HFFc6 (cell line): ENCODE measurements around the gene ATP2C2. TPM values are rescaled to one million over a fixed set of nuclear protein-coding genes. Genes with fewer than 3 reads are reported as not detected.

Experiments used
- DNase-seq: peaks from one replicate; pipeline ENCODE4 v3.0.0-alpha.2; 2018
- H3K27ac Mint-ChIP-seq: 2 replicates; pipeline ENCODE4 v1.8.0; 2020; ENCODE audit warnings: mild to moderate bottlenecking, mixed read lengths
- H3K27me3 Mint-ChIP-seq: 2 replicates; pipeline ENCODE4 v1.8.0; 2021; ENCODE audit warnings: mild to moderate bottlenecking, moderate library complexity, mixed read lengths; ENCODE audit not compliant: insufficient read depth
- H3K36me3 Mint-ChIP-seq: 2 replicates; pipeline ENCODE4 v1.8.0; 2021; ENCODE audit warnings: low read depth, mixed read lengths
- H3K4me1 Mint-ChIP-seq: 2 replicates; pipeline ENCODE4 v1.8.0; 2020; ENCODE audit warnings: low read depth, mixed read lengths
- H3K4me3 Mint-ChIP-seq: 2 replicates; pipeline ENCODE4 v1.8.0; 2020; ENCODE audit warnings: mild to moderate bottlenecking, moderate library complexity, mixed read lengths
- H3K9me3 Mint-ChIP-seq: 2 replicates; pipeline ENCODE4 v1.8.0; 2020; ENCODE audit warnings: mild to moderate bottlenecking, mixed read lengths
- total RNA-seq, 6 experiments: library from RNA; stranded (reverse); fragmentation: NEBNext Ultra II Directional; extraction: Animal tissue kit (Norgen Biotek cat#: 25700); gene quantifications; 2 replicates in 1 of 6; 3 replicates in 5 of 6; pipeline ENCODE4 v1.2.3, GENCODE V29; 2021
- TF ChIP-seq, protein P1 (sequence below): fragments of 200-600 bp; sonication (generic); IDR thresholded peaks from 2 replicates; pipeline ENCODE4 v1.5.0; 2021; ENCODE audit warnings: antibody characterized with exemption, mild to moderate bottlenecking

The ATP2C2 gene
- total RNA-seq, 6 experiments from 2014 or later, result not detected

DNA sequence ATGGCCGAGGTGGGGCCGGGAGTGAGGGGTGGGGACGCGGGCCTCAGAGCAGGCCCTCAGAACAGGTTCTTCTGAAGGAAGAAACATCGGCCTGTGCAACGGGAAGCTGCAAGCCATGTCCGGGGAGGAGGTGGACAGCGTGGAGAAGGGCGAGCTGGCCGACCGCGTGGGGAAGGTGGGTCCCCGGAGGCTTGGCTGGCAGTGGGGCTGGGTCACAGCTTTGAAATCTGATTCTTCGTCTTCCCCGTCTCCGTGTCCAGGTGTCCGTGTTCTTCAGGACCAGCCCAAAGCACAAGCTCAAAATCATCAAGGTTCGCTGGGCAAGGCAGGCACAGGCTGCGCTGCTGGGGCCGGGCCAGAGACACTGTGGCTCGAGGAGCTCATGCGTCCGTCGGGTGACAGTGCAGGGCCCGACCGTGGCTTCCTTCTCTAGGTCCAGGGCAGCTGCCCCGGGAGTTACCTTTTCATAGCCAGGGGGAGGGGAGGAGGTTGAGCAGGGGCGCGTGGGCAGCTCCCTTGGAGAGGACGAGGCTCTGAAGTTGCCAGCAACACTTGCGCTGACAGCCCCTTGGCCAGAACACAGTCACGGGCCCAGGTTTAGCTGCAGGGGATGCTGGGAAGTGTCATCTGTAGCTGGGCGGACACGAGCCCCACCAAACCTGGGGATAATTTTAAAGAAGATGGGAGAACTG, 84.9 kb downstream of the ATP2C2 start:
- H3K4me1 Mint-ChIP-seq, result no peaks in the 10 kb centered on the region
- TF ChIP-seq, protein P1, sequence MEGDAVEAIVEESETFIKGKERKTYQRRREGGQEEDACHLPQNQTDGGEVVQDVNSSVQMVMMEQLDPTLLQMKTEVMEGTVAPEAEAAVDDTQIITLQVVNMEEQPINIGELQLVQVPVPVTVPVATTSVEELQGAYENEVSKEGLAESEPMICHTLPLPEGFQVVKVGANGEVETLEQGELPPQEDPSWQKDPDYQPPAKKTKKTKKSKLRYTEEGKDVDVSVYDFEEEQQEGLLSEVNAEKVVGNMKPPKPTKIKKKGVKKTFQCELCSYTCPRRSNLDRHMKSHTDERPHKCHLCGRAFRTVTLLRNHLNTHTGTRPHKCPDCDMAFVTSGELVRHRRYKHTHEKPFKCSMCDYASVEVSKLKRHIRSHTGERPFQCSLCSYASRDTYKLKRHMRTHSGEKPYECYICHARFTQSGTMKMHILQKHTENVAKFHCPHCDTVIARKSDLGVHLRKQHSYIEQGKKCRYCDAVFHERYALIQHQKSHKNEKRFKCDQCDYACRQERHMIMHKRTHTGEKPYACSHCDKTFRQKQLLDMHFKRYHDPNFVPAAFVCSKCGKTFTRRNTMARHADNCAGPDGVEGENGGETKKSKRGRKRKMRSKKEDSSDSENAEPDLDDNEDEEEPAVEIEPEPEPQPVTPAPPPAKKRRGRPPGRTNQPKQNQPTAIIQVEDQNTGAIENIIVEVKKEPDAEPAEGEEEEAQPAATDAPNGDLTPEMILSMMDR, result no peak
- no peaks in the 10 kb centered on the region for H3K9me3 Mint-ChIP-seq
- H3K36me3 Mint-ChIP-seq, result no peaks in the 10 kb centered on the region
- H3K27me3 Mint-ChIP-seq, result peaks cover 8% of the 10 kb centered on the region
- no peak overlapping the region; the same call in 1 of the 2 replicates for H3K27ac Mint-ChIP-seq
- H3K4me3 Mint-ChIP-seq, result no peak overlapping the region
- no peak for DNase-seq

DNA sequence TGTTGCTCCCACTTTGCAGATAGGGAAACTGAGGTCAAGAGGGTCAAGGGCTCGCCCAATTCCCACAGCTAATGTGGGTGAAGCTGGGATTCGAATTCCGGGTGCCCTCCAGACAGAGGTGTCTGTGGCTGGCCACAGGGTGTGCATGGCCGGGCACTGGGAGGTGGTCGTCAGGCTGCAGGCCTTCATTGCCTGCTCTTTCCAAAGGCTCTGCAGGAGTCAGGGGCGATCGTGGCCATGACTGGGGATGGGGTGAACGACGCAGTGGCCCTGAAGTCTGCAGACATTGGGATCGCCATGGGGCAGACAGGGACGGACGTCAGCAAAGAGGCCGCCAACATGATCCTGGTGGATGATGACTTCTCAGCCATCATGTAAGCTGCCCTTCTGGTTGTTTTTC, 86.3 kb downstream of the ATP2C2 start:
- no peaks in the 10 kb centered on the region for H3K4me1 Mint-ChIP-seq
- H3K27ac Mint-ChIP-seq, result no peak overlapping the region
- peaks cover 6% of the 10 kb centered on the region for H3K27me3 Mint-ChIP-seq
- H3K36me3 Mint-ChIP-seq, result peaks cover 13% of the 10 kb centered on the region
- TF ChIP-seq, protein P1, result no peak
- DNase-seq, result no peak
- peaks cover 5% of the 10 kb centered on the region; the same call in 1 of the 2 replicates for H3K9me3 Mint-ChIP-seq
- no peak overlapping the region for H3K4me3 Mint-ChIP-seq

DNA sequence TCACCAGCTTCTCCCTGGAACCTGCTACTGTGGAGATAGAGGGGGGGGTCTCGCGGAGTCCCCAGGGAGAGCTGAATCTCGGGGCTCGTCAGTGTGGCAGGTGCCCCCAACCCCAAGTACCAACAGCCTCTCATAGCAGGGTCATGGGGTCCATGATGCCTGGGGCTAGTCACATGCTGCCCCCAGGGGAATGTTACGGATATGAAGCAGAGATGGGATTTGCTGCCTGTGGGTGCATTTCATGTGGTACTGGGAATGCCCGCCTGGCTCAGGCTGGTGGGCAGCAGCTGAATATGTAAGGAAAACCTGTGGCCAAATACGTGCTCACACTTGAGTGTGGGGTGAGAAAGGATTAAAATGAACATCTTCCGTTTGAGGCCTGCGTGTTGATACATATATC, 86.7 kb downstream of the ATP2C2 start:
- TF ChIP-seq, protein P1, result no peak
- H3K9me3 Mint-ChIP-seq, result peaks cover 5% of the 10 kb centered on the region; the same call in 1 of the 2 replicates
- DNase-seq, result no peak
- peaks cover 16% of the 10 kb centered on the region for H3K36me3 Mint-ChIP-seq
- H3K27me3 Mint-ChIP-seq, result peaks cover 3% of the 10 kb centered on the region; the same call in 1 of the 2 replicates
- H3K27ac Mint-ChIP-seq, result no peak overlapping the region
- H3K4me3 Mint-ChIP-seq, result no peak overlapping the region
- H3K4me1 Mint-ChIP-seq, result no peaks in the 10 kb centered on the region

DNA sequence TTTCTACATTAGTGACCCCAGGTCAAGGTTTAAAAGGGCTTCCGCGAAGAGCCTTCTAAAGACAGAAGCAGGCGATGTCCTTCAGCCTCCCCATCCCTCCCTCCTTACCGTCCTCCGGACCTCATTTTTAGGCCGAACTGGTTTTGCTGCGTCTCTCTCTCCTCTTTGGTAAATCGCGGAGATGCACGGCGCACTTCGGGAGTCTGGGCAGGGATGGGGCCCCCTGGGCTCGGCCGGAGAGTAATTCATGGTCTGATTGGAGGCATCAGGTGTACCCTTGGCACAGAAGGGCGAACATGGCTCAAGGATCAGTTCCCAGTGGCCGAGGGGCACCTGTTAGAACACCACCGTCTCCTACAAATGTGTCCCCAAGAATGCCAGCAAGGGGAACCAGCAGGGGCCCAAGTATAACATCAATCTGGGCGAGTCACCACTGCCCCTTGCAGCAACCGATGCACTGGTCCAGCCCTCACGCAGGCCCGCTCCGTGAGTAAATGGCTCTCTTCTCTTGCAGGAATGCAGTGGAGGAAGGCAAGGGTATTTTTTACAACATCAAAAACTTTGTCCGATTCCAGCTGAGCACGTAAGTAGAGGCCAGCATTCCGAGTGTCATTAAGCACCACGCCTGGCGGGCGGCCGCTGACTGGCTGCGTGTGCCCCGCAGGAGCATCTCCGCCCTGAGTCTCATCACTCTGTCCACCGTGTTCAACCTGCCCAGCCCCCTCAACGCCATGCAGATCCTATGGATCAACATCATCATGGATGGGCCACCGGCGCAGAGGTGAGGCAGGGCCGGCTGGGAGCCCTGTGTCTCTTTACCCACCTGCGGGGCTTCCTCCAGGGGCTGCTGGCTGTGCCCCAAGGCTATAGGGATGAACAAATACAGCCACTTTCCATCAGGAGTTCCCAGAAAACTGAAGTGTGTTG, 90.5 kb downstream of the ATP2C2 start:
- no peaks in the 10 kb centered on the region; the same call in 1 of the 2 replicates for H3K27me3 Mint-ChIP-seq

DNA sequence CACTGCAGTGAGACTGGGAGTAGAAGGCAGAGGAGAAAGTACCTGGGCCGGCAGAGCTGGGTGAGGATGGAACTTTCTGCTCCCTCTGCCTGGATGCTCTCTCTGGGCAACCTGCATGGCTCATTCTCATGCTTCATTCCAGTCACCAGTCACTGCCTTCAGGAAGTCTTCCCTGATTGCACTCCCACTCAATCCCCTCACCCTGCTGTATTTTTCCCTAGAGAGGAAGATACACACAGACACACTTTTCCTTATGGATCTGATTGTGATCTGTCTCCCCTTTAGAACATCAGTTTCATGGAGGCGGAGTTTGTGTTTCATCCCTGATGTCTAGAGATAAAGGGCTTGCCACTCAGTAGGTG, 91.2 kb downstream of the ATP2C2 start:
- Mint-ChIP-seq H3K9me3 (peaks cover 5% of the 10 kb centered on the region; the same call in 1 of the 2 replicates), H3K36me3 (peaks cover 42% of the 10 kb centered on the region), H3K4me1 (no peaks in the 10 kb centered on the region), H3K4me3 (no peak overlapping the region), H3K27me3 (no peaks in the 10 kb centered on the region; the same call in 1 of the 2 replicates), H3K27ac (no peak overlapping the region)
- TF ChIP-seq, protein P1, result no peak
- DNase-seq, result no peak

More for the DNA sequence above, 90.5 kb downstream of the ATP2C2 start:
- no peak overlapping the region for H3K27ac Mint-ChIP-seq
- peaks cover 37% of the 10 kb centered on the region for H3K36me3 Mint-ChIP-seq
- H3K4me3 Mint-ChIP-seq, result no peak overlapping the region
- DNase-seq, result no peak
- H3K9me3 Mint-ChIP-seq, result peaks cover 5% of the 10 kb centered on the region; the same call in 1 of the 2 replicates
- H3K4me1 Mint-ChIP-seq, result no peaks in the 10 kb centered on the region
- TF ChIP-seq, protein P1, result no peak
